ENCODE results near the gene FAM200C. TPM values are rescaled to one million over a fixed set of nuclear protein-coding genes. Genes with fewer than 3 reads are reported as not detected.

FAM200C gene
- total RNA-seq, 1 experiment from 2014 or later: 5.4 TPM

DNA sequence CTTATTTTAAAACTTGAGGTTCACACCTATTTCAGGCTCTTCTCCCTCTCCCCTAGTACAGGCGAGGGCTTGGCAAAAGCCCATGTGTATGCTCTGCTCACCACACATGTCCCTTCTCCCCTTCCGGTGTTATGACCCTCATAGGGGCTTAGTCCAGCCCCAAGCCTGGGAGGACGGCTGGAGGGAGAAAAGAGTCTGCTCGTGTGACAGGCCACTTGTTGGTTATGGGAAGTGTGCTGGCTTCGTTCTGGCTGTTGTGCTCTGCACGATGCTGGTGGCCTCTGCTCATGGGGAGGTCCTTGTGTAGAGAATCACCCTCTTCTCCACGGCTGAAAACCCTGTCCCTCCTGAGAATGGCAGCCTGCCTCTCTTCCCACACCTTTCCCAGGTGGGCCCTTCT, 32.9 kb upstream of the FAM200C start:
- peaks cover 21% of the 10 kb centered on the region for H3K36me3 Mint-ChIP-seq
- H3K4me3 Mint-ChIP-seq: no peak overlapping the region
- ChIA-PET POLR2A (no interaction called here), CTCF (no interaction called here)
- DNase-seq (ENCODE audit: low spot score) (no peak), ATAC-seq (no peak)
- peaks cover 4% of the 10 kb centered on the region; the same call in 1 of the 2 replicates for H3K4me1 Mint-ChIP-seq
- H3K27ac Mint-ChIP-seq: no peak overlapping the region
- no peaks in the 10 kb centered on the region for H3K27me3 Mint-ChIP-seq (ENCODE audit: low read depth)
- H3K9me3 Mint-ChIP-seq: no peaks in the 10 kb centered on the region
- TF ChIP-seq ZNF416 (CRISPR knock-in tag; IDR thresholded peaks at IDR 0.05): no peak
- TF ChIP-seq, protein P1, sequence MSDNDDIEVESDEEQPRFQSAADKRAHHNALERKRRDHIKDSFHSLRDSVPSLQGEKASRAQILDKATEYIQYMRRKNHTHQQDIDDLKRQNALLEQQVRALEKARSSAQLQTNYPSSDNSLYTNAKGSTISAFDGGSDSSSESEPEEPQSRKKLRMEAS (CRISPR knock-in tag; IDR thresholded peaks at IDR 0.05): no peak
- TF ChIP-seq NFYB (CRISPR knock-in tag; conservative IDR thresholded peaks at IDR 0.05; ENCODE audit: low read depth): no peak
- TF ChIP-seq, protein P2, sequence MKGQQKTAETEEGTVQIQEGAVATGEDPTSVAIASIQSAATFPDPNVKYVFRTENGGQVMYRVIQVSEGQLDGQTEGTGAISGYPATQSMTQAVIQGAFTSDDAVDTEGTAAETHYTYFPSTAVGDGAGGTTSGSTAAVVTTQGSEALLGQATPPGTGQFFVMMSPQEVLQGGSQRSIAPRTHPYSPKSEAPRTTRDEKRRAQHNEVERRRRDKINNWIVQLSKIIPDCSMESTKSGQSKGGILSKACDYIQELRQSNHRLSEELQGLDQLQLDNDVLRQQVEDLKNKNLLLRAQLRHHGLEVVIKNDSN (CRISPR knock-in tag; IDR thresholded peaks at IDR 0.05): no peak
- no peak for TF ChIP-seq RORB (CRISPR knock-in tag; IDR thresholded peaks at IDR 0.05)
- no peak for TF ChIP-seq NR3C1 (CRISPR knock-in tag; conservative IDR thresholded peaks at IDR 0.05; ENCODE audit: low read depth)
- no peak for TF ChIP-seq SMAD4 (CRISPR knock-in tag; IDR thresholded peaks at IDR 0.05)
- TF ChIP-seq, protein P3, sequence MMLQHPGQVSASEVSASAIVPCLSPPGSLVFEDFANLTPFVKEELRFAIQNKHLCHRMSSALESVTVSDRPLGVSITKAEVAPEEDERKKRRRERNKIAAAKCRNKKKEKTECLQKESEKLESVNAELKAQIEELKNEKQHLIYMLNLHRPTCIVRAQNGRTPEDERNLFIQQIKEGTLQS (CRISPR knock-in tag; conservative IDR thresholded peaks at IDR 0.05): no peak
- TF ChIP-seq MYBL2 (CRISPR knock-in tag; IDR thresholded peaks at IDR 0.05): no peak
- no peak for TF ChIP-seq PRRX2 (CRISPR knock-in tag; IDR thresholded peaks at IDR 0.05)

DNA sequence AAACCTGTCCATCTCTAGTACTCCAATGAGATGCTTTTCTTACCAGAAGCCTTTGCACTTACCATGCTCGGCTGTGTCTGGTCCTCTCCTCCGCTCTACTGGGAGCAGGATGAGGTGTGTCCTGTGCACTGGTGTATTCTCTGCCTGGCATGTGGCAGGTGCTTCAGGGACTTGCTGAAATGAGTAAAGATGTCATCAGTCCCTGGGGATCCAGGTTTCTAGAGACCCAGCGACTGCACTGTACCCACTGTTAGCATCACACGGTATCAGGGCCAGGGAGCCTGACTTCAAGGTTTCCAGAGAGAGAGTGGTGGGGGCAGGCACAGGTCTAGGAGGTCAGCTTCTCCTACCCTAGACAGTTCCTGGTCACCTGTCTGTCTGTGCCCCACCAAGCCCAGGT, 32.3 kb upstream of the FAM200C start:
- ATAC-seq (no peak), DNase-seq (ENCODE audit: low spot score) (no peak)
- H3K9me3 Mint-ChIP-seq: no peaks in the 10 kb centered on the region
- H3K4me1 Mint-ChIP-seq: peaks cover 4% of the 10 kb centered on the region; the same call in 1 of the 2 replicates
- H3K4me3 Mint-ChIP-seq: no peak overlapping the region
- TF ChIP-seq, protein P2 (CRISPR knock-in tag; IDR thresholded peaks at IDR 0.05): no peak
- no peak for TF ChIP-seq SOX15 (CRISPR knock-in tag; IDR thresholded peaks at IDR 0.05)
- TF ChIP-seq FOXJ3 (CRISPR knock-in tag; IDR thresholded peaks at IDR 0.05; ENCODE audit: borderline replicate concordance): no peak
- TF ChIP-seq ZNF396 (CRISPR knock-in tag; IDR thresholded peaks at IDR 0.05; ENCODE audit: borderline replicate concordance): no peak
- TF ChIP-seq, protein P4, sequence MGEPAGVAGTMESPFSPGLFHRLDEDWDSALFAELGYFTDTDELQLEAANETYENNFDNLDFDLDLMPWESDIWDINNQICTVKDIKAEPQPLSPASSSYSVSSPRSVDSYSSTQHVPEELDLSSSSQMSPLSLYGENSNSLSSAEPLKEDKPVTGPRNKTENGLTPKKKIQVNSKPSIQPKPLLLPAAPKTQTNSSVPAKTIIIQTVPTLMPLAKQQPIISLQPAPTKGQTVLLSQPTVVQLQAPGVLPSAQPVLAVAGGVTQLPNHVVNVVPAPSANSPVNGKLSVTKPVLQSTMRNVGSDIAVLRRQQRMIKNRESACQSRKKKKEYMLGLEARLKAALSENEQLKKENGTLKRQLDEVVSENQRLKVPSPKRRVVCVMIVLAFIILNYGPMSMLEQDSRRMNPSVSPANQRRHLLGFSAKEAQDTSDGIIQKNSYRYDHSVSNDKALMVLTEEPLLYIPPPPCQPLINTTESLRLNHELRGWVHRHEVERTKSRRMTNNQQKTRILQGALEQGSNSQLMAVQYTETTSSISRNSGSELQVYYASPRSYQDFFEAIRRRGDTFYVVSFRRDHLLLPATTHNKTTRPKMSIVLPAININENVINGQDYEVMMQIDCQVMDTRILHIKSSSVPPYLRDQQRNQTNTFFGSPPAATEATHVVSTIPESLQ (CRISPR knock-in tag; IDR thresholded peaks at IDR 0.05): no peak
- no peak for TF ChIP-seq NFATC4 (CRISPR knock-in tag; IDR thresholded peaks at IDR 0.05)
- TF ChIP-seq JAZF1 (CRISPR knock-in tag; IDR thresholded peaks at IDR 0.05): no peak
- TF ChIP-seq, protein P5, sequence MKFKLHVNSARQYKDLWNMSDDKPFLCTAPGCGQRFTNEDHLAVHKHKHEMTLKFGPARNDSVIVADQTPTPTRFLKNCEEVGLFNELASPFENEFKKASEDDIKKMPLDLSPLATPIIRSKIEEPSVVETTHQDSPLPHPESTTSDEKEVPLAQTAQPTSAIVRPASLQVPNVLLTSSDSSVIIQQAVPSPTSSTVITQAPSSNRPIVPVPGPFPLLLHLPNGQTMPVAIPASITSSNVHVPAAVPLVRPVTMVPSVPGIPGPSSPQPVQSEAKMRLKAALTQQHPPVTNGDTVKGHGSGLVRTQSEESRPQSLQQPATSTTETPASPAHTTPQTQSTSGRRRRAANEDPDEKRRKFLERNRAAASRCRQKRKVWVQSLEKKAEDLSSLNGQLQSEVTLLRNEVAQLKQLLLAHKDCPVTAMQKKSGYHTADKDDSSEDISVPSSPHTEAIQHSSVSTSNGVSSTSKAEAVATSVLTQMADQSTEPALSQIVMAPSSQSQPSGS (CRISPR knock-in tag; IDR thresholded peaks at IDR 0.05; ENCODE audit: borderline replicate concordance, low read depth): no peak
- no peak for TF ChIP-seq TEAD1 (CRISPR knock-in tag; IDR thresholded peaks at IDR 0.05)
- TF ChIP-seq, protein P6, sequence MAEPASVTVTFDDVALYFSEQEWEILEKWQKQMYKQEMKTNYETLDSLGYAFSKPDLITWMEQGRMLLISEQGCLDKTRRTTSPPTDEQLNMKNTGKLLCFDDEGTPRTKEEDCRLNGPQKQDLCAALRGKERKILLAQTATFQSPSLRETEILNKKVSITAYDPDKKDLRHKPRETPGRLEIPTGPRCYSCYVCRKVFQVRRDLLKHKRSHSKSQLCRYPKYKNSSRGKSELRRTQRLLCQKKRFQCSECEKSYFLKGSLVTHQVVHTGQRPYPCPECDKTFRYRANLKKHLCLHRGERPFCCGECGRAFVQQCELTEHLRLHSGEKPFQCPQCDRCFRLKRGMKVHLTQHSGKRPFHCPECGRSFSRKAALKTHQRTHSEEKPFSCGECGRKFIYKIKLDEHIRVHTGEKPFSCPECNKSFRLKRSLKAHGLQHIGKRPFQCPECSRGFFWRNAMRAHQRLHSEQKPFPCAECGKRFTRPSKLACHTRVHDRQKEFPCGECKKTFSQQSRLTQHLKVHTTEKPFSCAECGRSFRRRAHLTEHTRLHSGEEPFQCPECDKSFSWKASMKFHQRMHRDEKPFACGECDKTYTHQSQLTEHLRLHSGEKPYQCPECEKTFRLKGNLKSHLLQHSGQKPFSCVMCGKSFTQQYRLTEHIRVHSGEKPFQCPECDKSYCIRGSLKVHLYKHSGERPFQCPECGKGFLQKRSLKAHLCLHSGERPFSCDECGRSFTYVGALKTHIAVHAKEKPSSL (CRISPR knock-in tag; conservative IDR thresholded peaks at IDR 0.05): no peak
- no peaks in the 10 kb centered on the region for H3K27me3 Mint-ChIP-seq (ENCODE audit: low read depth)
- H3K27ac Mint-ChIP-seq: no peak overlapping the region
- CTCF ChIA-PET: no interaction called here
- peaks cover 26% of the 10 kb centered on the region for H3K36me3 Mint-ChIP-seq
- POLR2A ChIA-PET: no interaction called here
